OCI-LY7 (cell line): Measurements from ENCODE around the gene AXIN1. TPM values are rescaled to one million over a fixed set of nuclear protein-coding genes. Genes with fewer than 3 reads are reported as not detected.
A peak's percentile ranks its signal among the peaks of the same experiment; 100 is the strongest.

Experiments used
- BruUV-seq: library from RNA; stranded (reverse); fragments of 400-500 nt; replicated peaks from 2 replicates; lab custom pipeline; 2021; lab: Mats Ljungman, UMichigan
- CTCF ChIA-PET: fragments of 300-600 bp; sonication (Branson Sonifier 250); formaldehyde crosslinking; loops from one replicate; lab custom pipeline; 2022; ENCODE audit warnings: antibody characterized with exemption; ENCODE audit not compliant: unreplicated experiment; lab: Charles Lee
- POLR2A ChIA-PET: fragments of 300-600 bp; sonication (Branson Sonifier 250); formaldehyde crosslinking; loops from one replicate; lab custom pipeline; 2022; ENCODE audit warnings: antibody characterized with exemption; lab: Charles Lee
- DNase-seq: peaks from one replicate; pipeline ENCODE4 v3.0.0-alpha.2; 2015; ENCODE audit warnings: low spot score
- H2AFZ ChIP-seq: fragments of 200-600 bp; sonication (generic), shearing (Covaris generic); 2 replicates; pipeline ENCODE4 v1.6.1; 2014; ENCODE audit warnings: mild to moderate bottlenecking, antibody characterized with exemption, low read length, moderate library complexity
- H3K27ac ChIP-seq: fragments of 200-600 bp; sonication (generic); 2 replicates; pipeline ENCODE4 v1.5.1; 2014; ENCODE audit warnings: mixed run types, low read depth, mild to moderate bottlenecking, moderate library complexity, low read length, inconsistent platforms; ENCODE audit not compliant: poor library complexity, severe bottlenecking
- H3K36me3 ChIP-seq: fragments of 200-600 bp; sonication (generic); 2 replicates; pipeline ENCODE4 v1.6.1; 2014; ENCODE audit warnings: mild to moderate bottlenecking, antibody characterized with exemption, low read length, moderate library complexity, mixed read lengths; ENCODE audit not compliant: insufficient read depth
- H3K4me1 ChIP-seq: fragments of 200-600 bp; sonication (generic); 2 replicates; pipeline ENCODE4 v1.5.1; 2014; ENCODE audit warnings: mild to moderate bottlenecking, low read length; ENCODE audit not compliant: insufficient read depth, poor library complexity, severe bottlenecking
- H3K4me2 ChIP-seq: fragments of 200-600 bp; sonication (generic); 2 replicates; pipeline ENCODE4 v1.6.1; 2014; ENCODE audit warnings: mild to moderate bottlenecking, low read length
- H3K4me3 ChIP-seq: fragments of 200-600 bp; sonication (generic); 2 replicates; pipeline ENCODE4 v1.5.1; 2014; ENCODE audit warnings: mild to moderate bottlenecking, low read depth, low read length; ENCODE audit not compliant: poor library complexity, severe bottlenecking
- H3K79me2 ChIP-seq: fragments of 200-600 bp; sonication (generic); 2 replicates; pipeline ENCODE4 v1.6.1; 2016; ENCODE audit warnings: low read depth, mild to moderate bottlenecking, low read length, moderate library complexity, mixed read lengths; ENCODE audit not compliant: insufficient read depth
- H3K9me2 ChIP-seq: fragments of 200-600 bp; sonication (generic); 2 replicates; pipeline ENCODE4 v1.6.1; 2016; ENCODE audit warnings: mild to moderate bottlenecking, low read length, mixed read lengths; ENCODE audit not compliant: insufficient read depth
- H3K9me3 ChIP-seq: fragments of 200-600 bp; sonication (generic); 2 replicates; pipeline ENCODE4 v1.6.1; 2014; ENCODE audit warnings: mild to moderate bottlenecking, mixed run types, low read length, mixed read lengths
- H4K20me1 ChIP-seq: fragments of 200-600 bp; sonication (generic); 2 replicates; pipeline ENCODE4 v1.6.1; 2014; ENCODE audit warnings: mild to moderate bottlenecking, antibody characterized with exemption, low read length, moderate library complexity, mixed read lengths; ENCODE audit not compliant: insufficient read depth
- CTCF ChIP-seq: fragments of 200-600 bp; sonication (generic); conservative IDR thresholded peaks from 2 replicates; pipeline ENCODE4 v1.5.1; 2014; ENCODE audit warnings: mild to moderate bottlenecking, antibody characterized with exemption, low read length, moderate library complexity, mixed read lengths
- EZH2phosphoT487 ChIP-seq: fragments of 200-600 bp; sonication (generic); IDR thresholded peaks from 2 replicates; pipeline ENCODE4 v1.6.1; 2018; ENCODE audit warnings: low read depth, borderline replicate concordance, mild to moderate bottlenecking, mixed run types, antibody characterized with exemption, low read length, moderate library complexity, mixed read lengths
- intact Hi-C: fragments of 100-400 bp; cut with micrococcal nuclease; formaldehyde crosslinking; loops from one replicate; pipeline ENCODE4 v1.10.0; 2022; ENCODE audit not compliant: unreplicated experiment
- total RNA-seq, 2 experiments: library from RNA; depleted of rRNA in 1 of 2; stranded (reverse); fragments of >200 nt in 1 of 2; shearing (Covaris generic) in 1 of 2; gene quantifications; 2 replicates each; pipeline ENCODE4 v1.2.3, GENCODE V29; 2014 to 2022

Gene AXIN1
- total RNA-seq, 2 experiments from 2014 or later, result 29.0 to 30.3 TPM

GRCh38 chr16:381789-382717 lies 29.5 kb upstream of the AXIN1 start, which contains the start of gene PGAP6:
Gene PGAP6 (minus strand): TSS chr16:381978. CDS start chr16:381821, 157 bp downstream.
- peak; percentile 83 for DNase-seq
- no peak within 1 kb of the TSS for H2AFZ ChIP-seq
- H3K79me2 ChIP-seq, result no peaks in the 10 kb centered on the region
- no peaks in the 10 kb centered on the region for H4K20me1 ChIP-seq
- H3K4me1 ChIP-seq, result peaks cover 13% of the 10 kb centered on the region
- intact Hi-C loops, result loop anchor here (2.0 to 5.0 kb wide), 2 partner anchors 19 to 185 kb away; partner anchors contain the start of genes DECR2, NHLRC4 and PIGQ
- peak within 1 kb of the TSS; percentile 97 for H3K4me3 ChIP-seq
- H3K36me3 ChIP-seq, result 0 out of 2 replicates have a peak, but pooled peaks cover 3% of the 10 kb centered on the region
- H3K4me2 ChIP-seq, result peak within 1 kb of the TSS; percentile 90
- TF ChIP-seq EZH2phosphoT487 (no peak), CTCF (no peak)
- H3K9me3 ChIP-seq, result no peaks in the 10 kb centered on the region
- no peaks in the 10 kb centered on the region for H3K9me2 ChIP-seq
- H3K27ac ChIP-seq, result peak within 1 kb of the TSS; percentile 89
- POLR2A ChIA-PET, result interaction anchor here (0.6 to 2.2 kb wide), 4 partner anchors 11 to 356 kb away, joined by 3 to 10 read pairs (median 4); partner anchors contain the start of gene MRPL28
- CTCF ChIA-PET, result interaction anchor here (0.6 kb wide), 1 partner anchor 13 kb away, joined by 4 read pairs; no protein-coding TSS in a partner anchor
- no TSS peak for BruUV-seq

GRCh38 chr16:381012-381788 lies 28.7 kb upstream of the AXIN1 start:
- ChIA-PET CTCF (no interaction called here), POLR2A (interaction anchor here (2.2 kb wide), 1 partner anchor 10 kb away, joined by 10 read pairs; the partner anchor contains the start of gene MRPL28)
- DNase-seq, result no peak
- peak overlapping the region; percentile 74 for H3K4me3 ChIP-seq
- no TSS peak for BruUV-seq
- H2AFZ ChIP-seq, result no peak overlapping the region
- no peaks in the 10 kb centered on the region for H3K9me3 ChIP-seq
- intact Hi-C loops, result loop anchor here (5.0 kb wide), 1 partner anchor 186 kb away; the partner anchor contains the start of genes NHLRC4 and PIGQ
- no peak overlapping the region for H3K27ac ChIP-seq
- H3K79me2 ChIP-seq, result no peaks in the 10 kb centered on the region
- H3K9me2 ChIP-seq, result no peaks in the 10 kb centered on the region
- peak overlapping the region; percentile 82 for H3K4me2 ChIP-seq
- H3K4me1 ChIP-seq, result peaks cover 13% of the 10 kb centered on the region
- no peak for TF ChIP-seq EZH2phosphoT487
- no peak for TF ChIP-seq CTCF
- H4K20me1 ChIP-seq, result no peaks in the 10 kb centered on the region
- H3K36me3 ChIP-seq, result peaks cover 10% of the 10 kb centered on the region; the same call in 1 of the 2 replicates
